Measurements from ENCODE around the gene LIMK1. TPM values are rescaled to one million over a fixed set of nuclear protein-coding genes. Genes with fewer than 3 reads are reported as not detected.

LIMK1 gene
- polyA plus RNA-seq, 1 donor (not counting 4 experiments of a cell fraction or from before 2014, with no cell fraction given): 13.3 TPM

DNA sequence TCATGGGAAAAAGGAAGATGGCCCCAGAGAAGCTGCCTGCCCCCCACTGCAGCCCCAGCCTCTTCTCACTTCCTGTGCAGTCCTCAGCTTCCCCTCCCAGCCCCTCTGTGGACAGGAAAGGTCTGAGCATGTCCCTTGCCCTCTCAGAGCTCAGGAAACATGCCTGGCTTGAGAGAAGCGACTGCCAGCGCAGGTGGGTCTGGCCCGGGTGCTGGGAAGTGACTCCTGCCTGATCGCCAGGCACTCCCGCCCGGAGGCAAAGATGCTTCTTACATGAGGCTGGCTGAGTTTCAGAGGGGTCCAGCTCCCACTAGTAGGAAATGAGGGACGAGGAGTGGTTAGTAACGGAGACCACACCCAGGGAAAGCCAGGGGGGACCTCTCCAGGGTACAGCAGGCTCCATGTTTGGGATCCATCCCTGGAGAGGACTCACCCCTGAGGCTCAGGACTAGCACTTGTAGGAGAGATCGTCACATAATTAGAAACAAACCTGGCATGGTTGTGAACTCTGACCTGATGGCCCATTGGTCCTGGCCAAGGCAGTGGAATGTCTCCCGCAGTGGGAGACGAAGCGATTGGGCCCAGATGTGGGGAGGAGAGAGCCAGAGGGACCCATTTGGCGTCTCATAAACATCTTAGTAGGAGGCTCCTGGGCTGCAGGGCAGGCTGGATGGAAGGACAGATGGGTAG lies 43.4 kb upstream of the LIMK1 start:
- Histone ChIP-seq H3K27ac (ENCODE audit: control insufficient read depth, insufficient read depth, low read length) (no peak overlapping the region), H3K27me3 (ENCODE audit: control insufficient read depth, extremely low read depth, insufficient read depth, low read length) (peaks cover 30% of the 10 kb centered on the region), H3K9me3 (ENCODE audit: control insufficient read depth, low read depth, low read length) (no peaks in the 10 kb centered on the region), H4K20me1 (ENCODE audit: control insufficient read depth, extremely low read depth, insufficient read depth, low read length) (no peaks in the 10 kb centered on the region), H3K36me3 (ENCODE audit: control insufficient read depth in 2 of 2, extremely low read depth in 1 of 2, insufficient read depth in 2 of 2, low read length in 2 of 2) (no peaks in the 10 kb centered on the region), H3K4me3 (ENCODE audit: control insufficient read depth in 2 of 3, extremely low read depth in 1 of 3, insufficient read depth in 2 of 3, low read depth in 1 of 3, low read length in 3 of 3) (no peak overlapping the region), H3K4me1 (ENCODE audit: control insufficient read depth, extremely low read depth, insufficient read depth, low read length) (peaks cover 11% of the 10 kb centered on the region), H3K79me2 (ENCODE audit: control insufficient read depth, insufficient read depth, low read length) (no peaks in the 10 kb centered on the region), H3K4me2 (ENCODE audit: control insufficient read depth, extremely low read depth, insufficient read depth, low read depth, low read length) (no peak overlapping the region), H2AFZ (ENCODE audit: control insufficient read depth, low read length) (peak overlapping the region; percentile 30), H3K9ac (ENCODE audit: control insufficient read depth, extremely low read depth, insufficient read depth, low read length) (no peak overlapping the region), H3K9me1 (ENCODE audit: control insufficient read depth, extremely low read depth, insufficient read depth, low read length) (no peaks in the 10 kb centered on the region)
- dilution Hi-C loops (cut with MboI; ENCODE audit: extremely low pct_ligation_motif_present, low sequenced_read_pairs): no loop called here
- no peak for FAIRE-seq
- no peak for DNase-seq (ENCODE audit: low read depth, low spot score)
- TF ChIP-seq, protein P1, sequence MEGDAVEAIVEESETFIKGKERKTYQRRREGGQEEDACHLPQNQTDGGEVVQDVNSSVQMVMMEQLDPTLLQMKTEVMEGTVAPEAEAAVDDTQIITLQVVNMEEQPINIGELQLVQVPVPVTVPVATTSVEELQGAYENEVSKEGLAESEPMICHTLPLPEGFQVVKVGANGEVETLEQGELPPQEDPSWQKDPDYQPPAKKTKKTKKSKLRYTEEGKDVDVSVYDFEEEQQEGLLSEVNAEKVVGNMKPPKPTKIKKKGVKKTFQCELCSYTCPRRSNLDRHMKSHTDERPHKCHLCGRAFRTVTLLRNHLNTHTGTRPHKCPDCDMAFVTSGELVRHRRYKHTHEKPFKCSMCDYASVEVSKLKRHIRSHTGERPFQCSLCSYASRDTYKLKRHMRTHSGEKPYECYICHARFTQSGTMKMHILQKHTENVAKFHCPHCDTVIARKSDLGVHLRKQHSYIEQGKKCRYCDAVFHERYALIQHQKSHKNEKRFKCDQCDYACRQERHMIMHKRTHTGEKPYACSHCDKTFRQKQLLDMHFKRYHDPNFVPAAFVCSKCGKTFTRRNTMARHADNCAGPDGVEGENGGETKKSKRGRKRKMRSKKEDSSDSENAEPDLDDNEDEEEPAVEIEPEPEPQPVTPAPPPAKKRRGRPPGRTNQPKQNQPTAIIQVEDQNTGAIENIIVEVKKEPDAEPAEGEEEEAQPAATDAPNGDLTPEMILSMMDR (optimal IDR thresholded peaks at IDR 0.05 in 1 of 3, IDR thresholded peaks at IDR 0.05 in 1 of 3, conservative IDR thresholded peaks at IDR 0.05 in 1 of 3; ENCODE audit: extremely low read depth in 1 of 3, insufficient read depth in 2 of 3, low read length in 3 of 3): no peak
- no peak for TF ChIP-seq EZH2 (IDR thresholded peaks at IDR 0.05; ENCODE audit: low read length)

DNA sequence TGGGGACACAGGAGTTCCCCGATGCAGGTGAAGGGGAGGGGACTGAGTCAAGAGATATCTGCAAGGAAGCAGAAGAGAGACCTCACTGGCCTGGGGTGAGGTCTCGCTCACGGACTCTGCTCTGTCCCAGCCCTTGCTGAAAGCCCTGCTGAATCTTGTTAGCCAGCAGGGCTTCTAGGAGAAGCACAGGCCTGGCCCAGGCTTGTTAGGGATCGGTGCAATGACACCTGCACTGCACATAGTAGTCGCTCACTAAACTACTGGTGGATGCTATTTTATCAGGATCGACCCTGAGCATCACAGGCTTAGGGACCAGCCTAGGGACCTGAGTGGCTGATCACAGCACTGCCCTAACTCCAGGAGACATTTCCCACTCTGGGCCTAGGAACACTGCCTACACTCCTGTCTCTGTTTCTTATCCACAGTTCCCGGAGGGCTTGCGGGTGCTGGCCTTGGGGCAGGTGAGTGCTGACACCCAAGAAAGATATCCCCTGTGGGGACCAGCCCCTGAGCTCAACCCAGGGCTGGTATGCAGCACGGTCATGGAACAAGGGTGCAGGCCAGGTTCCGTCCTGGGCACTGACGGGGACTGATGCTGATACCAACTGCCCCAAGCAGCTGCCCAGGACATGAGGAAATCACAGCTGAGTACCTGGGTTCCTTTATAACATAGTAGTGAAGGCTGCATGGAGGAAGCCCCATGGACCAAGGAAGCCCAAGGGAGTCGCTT lies 42.6 kb upstream of the LIMK1 start:
- TF ChIP-seq EZH2 (IDR thresholded peaks at IDR 0.05; ENCODE audit: low read length): no peak
- TF ChIP-seq, protein P1 (optimal IDR thresholded peaks at IDR 0.05 in 1 of 3, IDR thresholded peaks at IDR 0.05 in 1 of 3, conservative IDR thresholded peaks at IDR 0.05 in 1 of 3; ENCODE audit: extremely low read depth in 1 of 3, insufficient read depth in 2 of 3, low read length in 3 of 3): no peak
- H3K9ac ChIP-seq (ENCODE audit: control insufficient read depth, extremely low read depth, insufficient read depth, low read length): no peak overlapping the region
- H4K20me1 ChIP-seq (ENCODE audit: control insufficient read depth, extremely low read depth, insufficient read depth, low read length): no peaks in the 10 kb centered on the region
- H2AFZ ChIP-seq (ENCODE audit: control insufficient read depth, low read length): no peak overlapping the region
- no peaks in the 10 kb centered on the region for H3K9me1 ChIP-seq (ENCODE audit: control insufficient read depth, extremely low read depth, insufficient read depth, low read length)
- dilution Hi-C loops (cut with MboI; ENCODE audit: extremely low pct_ligation_motif_present, low sequenced_read_pairs): no loop called here
- DNase-seq (ENCODE audit: low read depth, low spot score) (no peak), FAIRE-seq (no peak)
- no peak overlapping the region for H3K4me2 ChIP-seq (ENCODE audit: control insufficient read depth, extremely low read depth, insufficient read depth, low read depth, low read length)
- H3K4me1 ChIP-seq (ENCODE audit: control insufficient read depth, extremely low read depth, insufficient read depth, low read length): peaks cover 11% of the 10 kb centered on the region
- no peaks in the 10 kb centered on the region for H3K36me3 ChIP-seq (ENCODE audit: control insufficient read depth in 2 of 2, extremely low read depth in 1 of 2, insufficient read depth in 2 of 2, low read length in 2 of 2)
- H3K9me3 ChIP-seq (ENCODE audit: control insufficient read depth, low read depth, low read length): no peaks in the 10 kb centered on the region
- H3K27ac ChIP-seq (ENCODE audit: control insufficient read depth, insufficient read depth, low read length): no peak overlapping the region
- H3K79me2 ChIP-seq (ENCODE audit: control insufficient read depth, insufficient read depth, low read length): no peaks in the 10 kb centered on the region
- no peak overlapping the region for H3K4me3 ChIP-seq (ENCODE audit: control insufficient read depth in 2 of 3, extremely low read depth in 1 of 3, insufficient read depth in 2 of 3, low read depth in 1 of 3, low read length in 3 of 3)
- peaks cover 30% of the 10 kb centered on the region for H3K27me3 ChIP-seq (ENCODE audit: control insufficient read depth, extremely low read depth, insufficient read depth, low read length)
